Measurements from ENCODE around the gene RGCC.

RGCC gene

DNA sequence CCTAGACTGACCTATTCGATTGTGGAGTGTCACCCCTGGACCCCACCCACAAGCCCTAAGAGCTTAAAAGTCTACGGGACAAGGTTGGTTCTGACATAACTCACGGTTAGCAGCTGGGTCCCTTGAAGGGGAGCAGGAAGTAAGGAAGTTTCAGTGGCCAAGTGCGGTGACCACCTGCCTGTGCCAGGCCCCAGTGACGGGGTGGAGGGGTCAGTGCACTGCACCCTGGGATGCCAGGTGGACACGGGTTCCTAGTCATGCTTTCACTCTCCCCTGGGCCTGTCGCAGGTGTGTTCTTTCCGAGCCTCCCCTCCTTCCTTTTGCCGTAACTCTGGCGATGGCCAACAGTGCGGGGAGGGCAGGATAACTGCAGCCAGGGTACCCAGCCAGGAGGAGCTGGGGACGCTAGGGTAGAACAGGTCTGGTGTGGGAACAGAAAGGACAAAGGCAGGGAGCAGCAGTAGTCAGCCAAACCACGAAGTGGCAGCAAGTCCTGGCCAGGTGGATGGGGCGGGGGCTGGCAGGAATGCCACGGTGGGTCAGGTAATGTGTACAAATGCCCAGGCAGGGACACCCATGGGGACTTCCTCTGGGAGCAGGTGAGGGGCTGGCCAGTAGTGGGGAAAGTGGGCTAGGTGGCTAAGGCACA lies 58.3 kb downstream of the RGCC start:
- DNase-seq (ENCODE audit: low read depth in 3 of 3) = no peak

DNA sequence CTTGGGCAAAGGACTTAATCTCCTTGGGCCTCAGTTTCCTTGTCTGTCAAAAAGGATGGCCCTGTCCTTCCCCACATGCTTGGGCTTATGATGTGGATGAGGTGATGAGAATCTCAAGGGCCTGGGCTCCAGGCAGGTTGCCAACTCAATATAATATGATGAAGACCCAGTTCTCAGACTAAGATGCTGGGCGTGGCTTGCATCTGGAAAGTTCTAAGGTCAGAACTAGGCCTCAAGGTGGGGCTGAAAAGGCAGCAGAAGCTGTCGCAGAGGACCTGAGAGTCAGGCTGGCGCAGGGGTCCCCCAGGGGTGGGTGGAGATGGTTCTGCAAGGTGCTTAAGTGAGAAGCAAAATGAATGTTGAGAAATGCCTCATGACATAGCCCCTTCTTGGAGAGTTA lies 58.8 kb downstream of the RGCC start:
- no peak for DNase-seq (ENCODE audit: low read depth in 3 of 3)

GRCh38 chr13:41516760-41517159 lies 59.4 kb downstream of the RGCC start:
- no peak for DNase-seq (ENCODE audit: low read depth in 3 of 3)

GRCh38 chr13:41520016-41520659 lies 62.8 kb downstream of the RGCC start:
- DNase-seq (ENCODE audit: low read depth in 3 of 3) = no peak

Data from stimulated activated CD4-positive, alpha-beta T cell treated with anti-CD3 and anti-CD28 coated beads, TNF-alpha, amount 100 ng/mL, for 48 hours (primary cell).